Hepatocyte (in vitro differentiated cells): Measurements from ENCODE around the gene SNPH. TPM values are rescaled to one million over a fixed set of nuclear protein-coding genes. Genes with fewer than 3 reads are reported as not detected.

Experiments used
- DNase-seq: peaks from one replicate; pipeline ENCODE4 v3.0.0-alpha.2; 2016; ENCODE audit warnings: low spot score
- H2AFZ ChIP-seq: fragments of 200-600 bp; sonication (generic); 2 replicates; pipeline ENCODE4 v1.6.0; 2016; ENCODE audit warnings: antibody characterized with exemption, mild to moderate bottlenecking
- H3K27ac ChIP-seq: fragments of 200-600 bp; sonication (generic); 2 replicates; pipeline ENCODE4 v1.5.1; 2016; ENCODE audit warnings: mild to moderate bottlenecking
- H3K27me3 ChIP-seq: fragments of 200-600 bp; sonication (generic); 2 replicates; pipeline ENCODE4 v1.6.1; 2016
- H3K36me3 ChIP-seq: fragments of 200-600 bp; sonication (generic); replicated peaks from 2 replicates; pipeline ENCODE4 v1.5.1; 2016; ENCODE audit warnings: low read depth; ENCODE audit not compliant: insufficient read depth
- H3K4me1 ChIP-seq: fragments of 200-600 bp; sonication (generic); 2 replicates; pipeline ENCODE4 v1.5.1; 2016; ENCODE audit warnings: mild to moderate bottlenecking, moderate library complexity; ENCODE audit not compliant: insufficient read depth
- H3K4me2 ChIP-seq: fragments of 200-600 bp; sonication (generic); 2 replicates; pipeline ENCODE4 v1.6.0; 2016
- H3K4me3 ChIP-seq: fragments of 200-600 bp; sonication (generic); 2 replicates; pipeline ENCODE4 v1.5.1; 2016; ENCODE audit warnings: mild to moderate bottlenecking
- H3K79me2 ChIP-seq: fragments of 200-600 bp; sonication (generic); 2 replicates; pipeline ENCODE4 v1.6.0; 2017; ENCODE audit warnings: mild to moderate bottlenecking
- H3K9me2 ChIP-seq: fragments of 200-600 bp; sonication (generic); replicated peaks from 2 replicates; pipeline ENCODE4 v1.6.0; 2017; ENCODE audit warnings: mild to moderate bottlenecking; ENCODE audit not compliant: insufficient read depth
- H3K9me3 ChIP-seq: fragments of 200-600 bp; sonication (generic); 2 replicates; pipeline ENCODE4 v1.5.1; 2016; ENCODE audit warnings: low read depth, mild to moderate bottlenecking
- H4K20me1 ChIP-seq: fragments of 200-600 bp; sonication (generic); 2 replicates; pipeline ENCODE4 v1.6.0; 2016; ENCODE audit warnings: mild to moderate bottlenecking; ENCODE audit not compliant: insufficient read depth, poor library complexity, severe bottlenecking
- EZH2 ChIP-seq: fragments of 200-600 bp; sonication (generic); IDR thresholded peaks from 2 replicates; pipeline ENCODE4 v1.6.1; 2016; ENCODE audit warnings: antibody characterized with exemption, mild to moderate bottlenecking, borderline replicate concordance
- EZH2phosphoT487 ChIP-seq: fragments of 200-600 bp; sonication (generic); IDR thresholded peaks from one replicate; pipeline ENCODE4 v1.6.1; 2018; ENCODE audit warnings: antibody characterized with exemption, mild to moderate bottlenecking, low read depth, moderate library complexity; ENCODE audit not compliant: unreplicated experiment, severe bottlenecking
- WGBS: methylation state at CpG from one replicate; pipeline ENCODE4 v1.1.6; 2016; ENCODE audit warnings: low lambda C conversion rate; ENCODE audit errors: missing lambda C conversion rate; 5-methylcytosine and 5-hydroxymethylcytosine counted together
- polyA plus RNA-seq: library from polyadenylated mRNA; unstranded; fragments of >200 nt; fragmentation: Nextera tagmentation; extraction: Ambion mirVana; gene quantifications from 2 replicates; pipeline ENCODE4 v1.2.1, GENCODE V29; 2016
- total RNA-seq: library from RNA; depleted of rRNA; stranded (reverse); fragments of >200 nt; gene quantifications from 2 replicates; pipeline ENCODE4 v1.2.3, GENCODE V29; 2014
- TF ChIP-seq, protein P1 (sequence below): fragments of 200-600 bp; sonication (generic); IDR thresholded peaks from 2 replicates; pipeline ENCODE4 v1.5.1; 2016; ENCODE audit warnings: antibody characterized with exemption, mild to moderate bottlenecking; ENCODE audit not compliant: poor library complexity

The SNPH gene
- total and polyA plus RNA-seq, 2 experiments from 2014 or later, result 2.3 to 3.7 TPM

DNA sequence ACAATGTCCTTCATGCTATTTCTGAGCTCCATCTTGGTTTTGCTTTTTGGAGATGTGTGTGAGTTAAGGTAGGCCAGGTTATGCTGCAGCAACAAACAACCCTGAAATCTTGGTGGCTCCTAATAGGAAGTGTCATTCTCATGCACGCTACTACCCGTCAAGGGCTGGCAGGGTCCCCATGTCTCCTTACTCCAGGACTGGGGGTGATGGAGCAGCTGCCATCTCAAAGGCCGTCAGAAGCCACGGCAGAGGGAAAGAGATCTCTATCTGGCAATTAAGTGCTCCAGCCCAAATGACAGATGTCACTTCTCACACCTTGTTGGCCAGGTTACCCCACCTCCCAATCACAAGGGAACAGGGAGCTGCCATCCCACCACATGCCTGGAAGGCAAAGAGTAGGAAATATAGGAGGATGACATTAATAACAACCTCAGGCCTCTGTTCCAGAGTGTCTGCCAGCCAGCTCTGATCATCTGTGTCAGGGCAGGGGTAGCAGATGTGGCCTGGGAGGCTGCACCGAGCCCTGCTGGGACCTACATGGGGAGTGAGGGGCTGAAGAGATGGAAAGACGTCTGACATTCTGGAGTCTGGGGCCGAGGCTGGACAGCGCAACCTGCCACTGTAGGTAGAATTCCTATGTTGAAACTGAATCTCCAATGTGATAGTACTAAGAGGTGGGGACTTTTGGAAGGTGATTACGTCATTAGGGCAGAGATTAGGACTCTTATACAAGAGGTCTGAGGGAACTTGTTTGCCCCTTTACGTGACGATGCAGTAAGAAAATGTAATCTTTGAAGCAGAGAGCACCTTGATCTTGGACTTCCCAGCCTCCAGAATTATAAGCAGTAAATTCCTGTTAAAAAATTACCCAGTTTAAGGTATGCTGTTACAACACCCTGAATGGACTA lies 67.6 kb downstream of the SNPH start:
- no peak overlapping the region for H3K27ac ChIP-seq

DNA sequence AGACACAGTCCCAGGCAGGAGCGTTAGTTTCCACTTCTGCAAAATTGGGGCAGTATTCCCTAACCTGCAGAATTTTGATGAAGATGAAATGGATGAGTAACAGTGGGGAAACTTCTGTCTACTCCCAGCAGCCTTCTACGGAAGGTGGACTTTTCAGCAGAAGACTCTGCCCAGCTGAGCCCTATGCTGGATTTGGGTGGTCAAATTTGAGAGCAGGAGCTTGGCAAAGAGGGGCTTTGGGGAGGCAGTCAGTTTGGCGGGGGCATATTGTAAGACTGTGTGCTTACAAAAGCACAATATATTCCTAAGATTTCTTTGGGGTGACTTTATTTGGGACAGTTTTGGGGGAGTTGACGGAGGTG lies 68.3 kb downstream of the SNPH start:
- TF ChIP-seq, protein P1, sequence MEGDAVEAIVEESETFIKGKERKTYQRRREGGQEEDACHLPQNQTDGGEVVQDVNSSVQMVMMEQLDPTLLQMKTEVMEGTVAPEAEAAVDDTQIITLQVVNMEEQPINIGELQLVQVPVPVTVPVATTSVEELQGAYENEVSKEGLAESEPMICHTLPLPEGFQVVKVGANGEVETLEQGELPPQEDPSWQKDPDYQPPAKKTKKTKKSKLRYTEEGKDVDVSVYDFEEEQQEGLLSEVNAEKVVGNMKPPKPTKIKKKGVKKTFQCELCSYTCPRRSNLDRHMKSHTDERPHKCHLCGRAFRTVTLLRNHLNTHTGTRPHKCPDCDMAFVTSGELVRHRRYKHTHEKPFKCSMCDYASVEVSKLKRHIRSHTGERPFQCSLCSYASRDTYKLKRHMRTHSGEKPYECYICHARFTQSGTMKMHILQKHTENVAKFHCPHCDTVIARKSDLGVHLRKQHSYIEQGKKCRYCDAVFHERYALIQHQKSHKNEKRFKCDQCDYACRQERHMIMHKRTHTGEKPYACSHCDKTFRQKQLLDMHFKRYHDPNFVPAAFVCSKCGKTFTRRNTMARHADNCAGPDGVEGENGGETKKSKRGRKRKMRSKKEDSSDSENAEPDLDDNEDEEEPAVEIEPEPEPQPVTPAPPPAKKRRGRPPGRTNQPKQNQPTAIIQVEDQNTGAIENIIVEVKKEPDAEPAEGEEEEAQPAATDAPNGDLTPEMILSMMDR, result no peak
- TF ChIP-seq EZH2 (no peak), EZH2phosphoT487 (no peak)
- no peak overlapping the region for H3K4me3 ChIP-seq
- no peaks in the 10 kb centered on the region for H3K27me3 ChIP-seq
- no peaks in the 10 kb centered on the region for H3K36me3 ChIP-seq
- no peaks in the 10 kb centered on the region for H4K20me1 ChIP-seq
- peaks cover 5% of the 10 kb centered on the region for H3K4me1 ChIP-seq
- H3K27ac ChIP-seq, result no peak overlapping the region
- no peak overlapping the region for H2AFZ ChIP-seq
- no peaks in the 10 kb centered on the region for H3K9me2 ChIP-seq
- peaks cover 33% of the 10 kb centered on the region for H3K79me2 ChIP-seq
- 97% methylated on average over 4 of the region's 4 CpGs for WGBS
- no peak for DNase-seq
- H3K9me3 ChIP-seq, result no peaks in the 10 kb centered on the region
- no peak overlapping the region for H3K4me2 ChIP-seq

More for the DNA sequence above, 67.6 kb downstream of the SNPH start:
- Histone ChIP-seq H4K20me1 (no peaks in the 10 kb centered on the region), H3K9me2 (no peaks in the 10 kb centered on the region), H3K9me3 (no peaks in the 10 kb centered on the region), H3K4me2 (no peak overlapping the region), H3K79me2 (peaks cover 33% of the 10 kb centered on the region), H3K36me3 (no peaks in the 10 kb centered on the region), H3K4me1 (peaks cover 8% of the 10 kb centered on the region), H3K27me3 (no peaks in the 10 kb centered on the region), H2AFZ (no peak overlapping the region), H3K4me3 (no peak overlapping the region)
- no peak for DNase-seq
- TF ChIP-seq, protein P1, result no peak
- no peak for TF ChIP-seq EZH2phosphoT487
- no peak for TF ChIP-seq EZH2
- WGBS, result 92% methylated on average over 11 of the region's 11 CpGs

DNA sequence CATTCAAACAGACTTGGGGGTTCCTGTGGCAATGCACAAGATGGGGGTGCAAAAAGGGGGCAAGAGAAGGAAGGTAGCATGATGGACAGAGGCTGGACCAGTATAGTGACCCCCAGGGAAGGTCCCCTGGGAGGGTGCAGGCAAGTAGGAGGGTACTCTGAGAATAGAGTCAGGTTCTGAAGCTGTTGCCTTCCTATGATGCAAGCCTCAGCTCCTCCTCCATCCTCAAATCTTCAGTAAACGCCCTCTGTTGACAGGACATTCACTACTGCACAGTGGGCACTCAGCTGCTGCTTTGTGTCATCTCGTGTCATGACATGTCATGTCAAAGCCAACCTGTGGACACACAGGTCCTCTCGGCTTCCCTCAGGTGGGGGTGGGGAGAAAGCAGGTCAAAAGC lies 68.7 kb downstream of the SNPH start:
- H3K27ac ChIP-seq, result no peak overlapping the region
- no peaks in the 10 kb centered on the region for H3K9me2 ChIP-seq
- H2AFZ ChIP-seq, result no peak overlapping the region
- H3K4me2 ChIP-seq, result no peak overlapping the region
- no peaks in the 10 kb centered on the region for H4K20me1 ChIP-seq
- H3K4me3 ChIP-seq, result no peak overlapping the region
- H3K79me2 ChIP-seq, result peaks cover 29% of the 10 kb centered on the region
- no peaks in the 10 kb centered on the region for H3K36me3 ChIP-seq
- H3K4me1 ChIP-seq, result peaks cover under 1% of the 10 kb centered on the region
- H3K27me3 ChIP-seq, result no peaks in the 10 kb centered on the region
- H3K9me3 ChIP-seq, result no peaks in the 10 kb centered on the region
- WGBS, result 52% methylated on average over 3 of the region's 3 CpGs
- no peak for DNase-seq
- TF ChIP-seq EZH2, result no peak
- TF ChIP-seq, protein P1, result no peak
- no peak for TF ChIP-seq EZH2phosphoT487
